Measurements from ENCODE around the gene TRAF7. TPM values are rescaled to one million over a fixed set of nuclear protein-coding genes. Genes with fewer than 3 reads are reported as not detected.
A peak's percentile ranks its signal among the peaks of the same experiment; 100 is the strongest.
"Not testable (repeated sequence)": the region's sequence is repeated elsewhere in the genome, so short reads cannot be mapped to it uniquely, and the experiment has no call there.

The TRAF7 gene
- total and polyA plus RNA-seq, 7 donors, result 15.6 to 47.5 (median 38.6) TPM

- DNase-seq (no peak), ATAC-seq (no peak)
- WGBS, 3 donors, result 61 to 68% (median 62%) methylated on average over 5 of the region's 5 CpGs
- H3K9me3 ChIP-seq, result no peaks in the 10 kb centered on the region
- H3K4me1 ChIP-seq, result peaks cover 8% of the 10 kb centered on the region
- peaks cover 0 to 38% (median 19%) of the 10 kb centered on the region in 3 donors for H3K27me3 ChIP-seq (ENCODE audit: insufficient read depth in 3 of 3, low read length in 2 of 3)
- intact Hi-C loops (cut with DNase I), result no loop called here
- no peak overlapping the region for H3K4me3 ChIP-seq
- no peaks in the 10 kb centered on the region for H3K36me3 ChIP-seq (ENCODE audit: insufficient read depth in 1 of 2, low read depth in 1 of 2)
- no peak overlapping the region for H3K27ac ChIP-seq
- no peak for TF ChIP-seq CTCF (IDR thresholded peaks at IDR 0.05)
Measured at GRCh38 chr16:2199095-2199494, 43.5 kb downstream of the TRAF7 start.

GRCh38 chr16:2199621-2200139 is 44.1 kb downstream of the TRAF7 start:
- DNase-seq (no peak), ATAC-seq (no peak)
- Histone ChIP-seq H3K36me3 (ENCODE audit: insufficient read depth in 1 of 2, low read depth in 1 of 2) (no peaks in the 10 kb centered on the region), H3K4me1 (peaks cover 11% of the 10 kb centered on the region), H3K27me3 (ENCODE audit: insufficient read depth in 3 of 3, low read length in 2 of 3) (peaks cover 0 to 32% (median 16%) of the 10 kb centered on the region in 3 donors), H3K9me3 (no peaks in the 10 kb centered on the region), H3K4me3 (no peak overlapping the region), H3K27ac (no peak overlapping the region)
- 59 to 62% (median 61%) methylated on average over 14 of the region's 14 CpGs for WGBS, 3 donors
- intact Hi-C loops (cut with DNase I), result no loop called here
- no peak for TF ChIP-seq CTCF (IDR thresholded peaks at IDR 0.05)

- peaks cover 0 to 26% (median 12%) of the 10 kb centered on the region in 3 donors for H3K27me3 ChIP-seq (ENCODE audit: insufficient read depth in 3 of 3, low read length in 2 of 3)
- intact Hi-C loops (cut with DNase I), result no loop called here
- H3K36me3 ChIP-seq (ENCODE audit: insufficient read depth in 1 of 2, low read depth in 1 of 2), result no peaks in the 10 kb centered on the region
- no peak for TF ChIP-seq CTCF (IDR thresholded peaks at IDR 0.05)
- no peaks in the 10 kb centered on the region for H3K9me3 ChIP-seq
- no peak overlapping the region for H3K4me3 ChIP-seq
- no peak for ATAC-seq
- 86 to 93% (median 86%) methylated on average over 6 of the region's 6 CpGs for WGBS, 3 donors
- DNase-seq, result no peak
- H3K27ac ChIP-seq, result no peak overlapping the region
- H3K4me1 ChIP-seq, result peaks cover 11% of the 10 kb centered on the region
Measured at GRCh38 chr16:2200313-2200712, 44.7 kb downstream of the TRAF7 start.

GRCh38 chr16:2203119-2203688 is 47.6 kb downstream of the TRAF7 start:
- H3K9me3 ChIP-seq; H3K27me3 ChIP-seq (ENCODE audit: insufficient read depth in 3 of 3, low read length in 2 of 3); DNase-seq; ATAC-seq; H3K4me3 ChIP-seq; H3K27ac ChIP-seq; intact Hi-C loops (cut with DNase I): not testable (repeated sequence)
- Histone ChIP-seq H3K4me1 (peaks cover 18% of the 10 kb centered on the region), H3K36me3 (ENCODE audit: insufficient read depth in 1 of 2, low read depth in 1 of 2) (peaks cover 0 to 20% of the 10 kb centered on the region in 2 donors)
- WGBS, 3 donors, result 90 to 97% (median 96%) methylated on average over 8 of the region's 8 CpGs

- peaks cover 0 to 34% of the 10 kb centered on the region in 2 donors for H3K36me3 ChIP-seq (ENCODE audit: insufficient read depth in 1 of 2, low read depth in 1 of 2)
- peak overlapping the region; percentile 81 for H3K4me3 ChIP-seq
- H3K27ac ChIP-seq, result peak overlapping the region; percentile 95
- ATAC-seq, result peak in 2 of 4 donors; percentile 1 to 2
- H3K9me3 ChIP-seq, result no peaks in the 10 kb centered on the region
- no peaks in the 10 kb centered on the region for H3K27me3 ChIP-seq (ENCODE audit: insufficient read depth in 3 of 3, low read length in 2 of 3)
- peaks cover 18% of the 10 kb centered on the region for H3K4me1 ChIP-seq
- no peak for DNase-seq
- TF ChIP-seq CTCF (IDR thresholded peaks at IDR 0.05), result no peak
- 75 to 78% (median 78%) methylated on average over 13 of the region's 13 CpGs for WGBS, 3 donors
- intact Hi-C loops (cut with DNase I), result loop anchor here in 1 of 2 donors (5.0 kb wide), 1 partner anchor 47 kb away; the partner anchor contains the start of gene TRAF7
Measured at GRCh38 chr16:2204416-2205103, 49.0 kb downstream of the TRAF7 start.
